Left renal pelvis (tissue), 4 donors: ENCODE results near the gene TBC1D32. TPM values are rescaled to one million over a fixed set of nuclear protein-coding genes. Genes with fewer than 3 reads are reported as not detected.
A peak's percentile ranks its signal among the peaks of the same experiment; 100 is the strongest.
"Not testable (repeated sequence)": the region's sequence is repeated elsewhere in the genome, so short reads cannot be mapped to it uniquely, and the experiment has no call there.

Source experiments
- DNase-seq, 4 donors: peaks; one replicate each; pipeline ENCODE4 v3.0.0-alpha.2; 2013; ENCODE audit warnings: low read depth in 4 of 4, low spot score in 3 of 4
- polyA plus RNA-seq, 4 donors: library from polyadenylated mRNA; unstranded; fragments of 120-200 nt; gene quantifications; one replicate each; pipeline ENCODE4 v1.2.1, GENCODE V29; 2013; ENCODE audit not compliant: insufficient read length in 4 of 4

The TBC1D32 gene
- polyA plus RNA-seq, 4 donors, result 15.0 to 18.1 (median 16.2) TPM

GRCh38 chr6:121330516-121330915 lies 3.8 kb downstream of the TBC1D32 start:
- DNase-seq, result no peak

- no peak for DNase-seq
These were observed 13.0 kb downstream of the TBC1D32 start for GRCh38 chr6:121321282-121321681.

GRCh38 chr6:121319603-121320002 lies 14.7 kb downstream of the TBC1D32 start:
- no peak for DNase-seq

GRCh38 chr6:121319112-121319553 lies 15.1 kb downstream of the TBC1D32 start:
- no peak for DNase-seq

- no peak for DNase-seq
These were observed 19.7 kb downstream of the TBC1D32 start for GRCh38 chr6:121314381-121315112.

GRCh38 chr6:121311814-121312213 lies 22.5 kb downstream of the TBC1D32 start:
- not testable (repeated sequence) for DNase-seq

GRCh38 chr6:121310495-121310894 lies 23.8 kb downstream of the TBC1D32 start:
- DNase-seq, result no peak

GRCh38 chr6:121309768-121310469 lies 24.4 kb downstream of the TBC1D32 start:
- DNase-seq, result no peak

GRCh38 chr6:121305957-121306607 lies 28.2 kb downstream of the TBC1D32 start:
- peak in 2 of 4 donors; percentile 8 to 14 for DNase-seq

- DNase-seq, result no peak
These were observed 31.4 kb downstream of the TBC1D32 start for GRCh38 chr6:121302882-121303281.

GRCh38 chr6:121301156-121301555 lies 33.1 kb downstream of the TBC1D32 start:
- not testable (repeated sequence) for DNase-seq

- no peak for DNase-seq
These were observed 36.6 kb downstream of the TBC1D32 start for GRCh38 chr6:121297694-121298093.

- no peak for DNase-seq
These were observed 49.2 kb downstream of the TBC1D32 start for GRCh38 chr6:121285041-121285440.

- DNase-seq, result no peak
These were observed 59.5 kb downstream of the TBC1D32 start for GRCh38 chr6:121274666-121275295.

- no peak for DNase-seq
These were observed 70.5 kb downstream of the TBC1D32 start for GRCh38 chr6:121263742-121264141.

GRCh38 chr6:121260651-121261102 lies 73.6 kb downstream of the TBC1D32 start:
- DNase-seq, result no peak

GRCh38 chr6:121247386-121247785 lies 86.9 kb downstream of the TBC1D32 start:
- DNase-seq, result no peak

- DNase-seq, result no peak
These were observed 91.9 kb downstream of the TBC1D32 start for GRCh38 chr6:121242386-121242785.

GRCh38 chr6:121237859-121238258 lies 96.4 kb downstream of the TBC1D32 start:
- no peak for DNase-seq

- no peak for DNase-seq
These were observed 97.3 kb downstream of the TBC1D32 start for GRCh38 chr6:121236984-121237383.

GRCh38 chr6:121235386-121235785 lies 98.9 kb downstream of the TBC1D32 start:
- no peak for DNase-seq
